AG04449 (cell line): Measurements from ENCODE around the gene CERS5.
A peak's percentile ranks its signal among the peaks of the same experiment; 100 is the strongest.
"Not testable (repeated sequence)": the region's sequence is repeated elsewhere in the genome, so short reads cannot be mapped to it uniquely, and the experiment has no call there.

ENCODE experiments used
- CTCF ChIA-PET: fragments of 350-600 bp; formaldehyde crosslinking; extraction: SDS; loops from one replicate; lab custom pipeline; 2021; ENCODE audit warnings: antibody characterized with exemption; lab: Yijun Ruan, JAX
- POLR2A ChIA-PET: fragments of 400-600, 350-600 bp; formaldehyde crosslinking; extraction: SDS; loops from one replicate; lab custom pipeline; 2020; ENCODE audit warnings: antibody characterized with exemption, inconsistent platforms; lab: Yijun Ruan, JAX
- DNase-seq: peaks from one replicate; pipeline ENCODE4 v3.0.0-alpha.2; 2010; ENCODE audit warnings: low read depth, low spot score
- H3K4me3 ChIP-seq: 2 replicates; pipeline ENCODE4 v1.5.1; 2011; ENCODE audit warnings: low read depth, mild to moderate bottlenecking, control low read depth, low read length
- TF ChIP-seq, protein P1 (sequence below): IDR thresholded peaks from one replicate; pipeline ENCODE4 v1.5.1; 2011; ENCODE audit warnings: mild to moderate bottlenecking, moderate library complexity, low read length, control low read depth, inconsistent platforms; ENCODE audit not compliant: insufficient read depth; ENCODE audit errors: missing control alignments

CERS5 gene

DNA sequence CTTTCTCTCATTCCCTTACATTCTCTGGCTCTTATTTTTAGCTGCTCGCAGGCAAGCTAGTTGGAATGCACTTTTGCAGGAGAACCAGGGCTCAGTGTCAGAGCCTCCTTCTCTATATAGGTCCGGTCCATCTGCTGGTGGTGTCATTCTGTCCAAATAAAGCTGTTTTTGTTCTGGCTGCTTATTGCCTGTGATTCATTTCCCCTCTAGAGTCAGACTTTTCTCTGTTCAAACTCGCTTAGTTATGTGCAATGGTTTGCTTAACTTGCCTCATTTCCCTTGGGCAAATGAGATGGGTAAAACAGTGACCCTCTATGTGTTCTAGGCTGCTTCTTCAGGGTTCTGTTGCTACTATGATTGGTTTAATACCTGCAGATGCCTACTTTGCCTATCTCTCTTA lies 79.2 kb downstream of the CERS5 start:
- no peak overlapping the region for H3K4me3 ChIP-seq
- TF ChIP-seq, protein P1, sequence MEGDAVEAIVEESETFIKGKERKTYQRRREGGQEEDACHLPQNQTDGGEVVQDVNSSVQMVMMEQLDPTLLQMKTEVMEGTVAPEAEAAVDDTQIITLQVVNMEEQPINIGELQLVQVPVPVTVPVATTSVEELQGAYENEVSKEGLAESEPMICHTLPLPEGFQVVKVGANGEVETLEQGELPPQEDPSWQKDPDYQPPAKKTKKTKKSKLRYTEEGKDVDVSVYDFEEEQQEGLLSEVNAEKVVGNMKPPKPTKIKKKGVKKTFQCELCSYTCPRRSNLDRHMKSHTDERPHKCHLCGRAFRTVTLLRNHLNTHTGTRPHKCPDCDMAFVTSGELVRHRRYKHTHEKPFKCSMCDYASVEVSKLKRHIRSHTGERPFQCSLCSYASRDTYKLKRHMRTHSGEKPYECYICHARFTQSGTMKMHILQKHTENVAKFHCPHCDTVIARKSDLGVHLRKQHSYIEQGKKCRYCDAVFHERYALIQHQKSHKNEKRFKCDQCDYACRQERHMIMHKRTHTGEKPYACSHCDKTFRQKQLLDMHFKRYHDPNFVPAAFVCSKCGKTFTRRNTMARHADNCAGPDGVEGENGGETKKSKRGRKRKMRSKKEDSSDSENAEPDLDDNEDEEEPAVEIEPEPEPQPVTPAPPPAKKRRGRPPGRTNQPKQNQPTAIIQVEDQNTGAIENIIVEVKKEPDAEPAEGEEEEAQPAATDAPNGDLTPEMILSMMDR: no peak
- DNase-seq: no peak
- CTCF ChIA-PET: interaction anchor here (0.6 to 12.4 kb wide), 17 partner anchors 10 to 314 kb away, joined by 3 to 244 read pairs (median 5); partner anchors contain the start of genes COX14 and GPD1
- POLR2A ChIA-PET: interaction anchor here (0.9 to 1.6 kb wide), 4 partner anchors 9 to 227 kb away, joined by 3 to 6 read pairs (median 4); no protein-coding TSS in a partner anchor

DNA sequence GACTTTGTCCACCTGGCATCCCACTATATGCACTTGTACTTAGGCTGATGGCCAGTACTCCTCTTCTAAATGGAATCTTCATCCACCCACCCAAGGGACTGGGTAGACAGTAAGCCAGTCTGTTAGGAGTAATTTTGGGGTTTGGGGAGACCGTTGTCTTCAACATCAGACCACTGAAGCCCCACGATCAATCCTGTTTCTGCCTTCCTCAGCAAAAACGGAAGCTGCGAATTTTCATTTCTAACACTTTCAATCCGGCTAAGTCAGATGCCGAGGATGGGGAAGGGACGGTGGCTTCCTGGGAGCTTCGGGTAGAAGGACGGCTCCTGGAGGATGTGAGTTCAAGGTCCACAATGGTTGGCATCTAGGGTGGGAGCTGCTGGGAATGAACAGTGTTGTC lies 80.0 kb downstream of the CERS5 start:
- POLR2A ChIA-PET: interaction anchor here (1.0 to 1.6 kb wide), 2 partner anchors 9 to 24 kb away, joined by 5 to 6 read pairs; no protein-coding TSS in a partner anchor
- CTCF ChIA-PET: interaction anchor here (0.8 to 12.4 kb wide), 10 partner anchors 11 to 227 kb away, joined by 3 to 244 read pairs (median 22); partner anchors contain the start of genes COX14 and GPD1
- no peak overlapping the region for H3K4me3 ChIP-seq
- TF ChIP-seq, protein P1: no peak
- DNase-seq: no peak

DNA sequence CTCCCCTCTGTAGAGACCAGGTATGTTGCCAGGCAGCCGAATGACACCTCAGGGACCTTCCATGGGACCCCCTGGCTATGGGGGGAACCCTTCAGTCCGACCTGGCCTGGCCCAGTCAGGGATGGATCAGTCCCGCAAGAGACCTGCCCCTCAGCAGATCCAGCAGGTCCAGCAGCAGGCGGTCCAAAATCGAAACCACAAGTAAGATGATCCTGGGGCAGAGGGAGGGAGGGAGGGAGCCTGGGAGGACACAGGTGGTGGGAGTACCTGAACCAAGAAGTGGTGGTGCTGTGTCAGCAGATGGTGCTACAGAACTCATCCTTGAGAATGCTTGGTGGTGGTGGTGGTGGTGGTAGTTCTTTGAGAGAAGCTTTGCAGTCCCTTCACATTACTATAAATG lies 81.0 kb downstream of the CERS5 start:
- CTCF ChIA-PET: interaction anchor here (1.6 to 12.4 kb wide), 7 partner anchors 12 to 229 kb away, joined by 5 to 244 read pairs (median 22); partner anchors contain the start of genes COX14 and GPD1
- POLR2A ChIA-PET: interaction anchor here (1.3 kb wide), 1 partner anchor 26 kb away, joined by 5 read pairs; the partner anchor contains the start of gene COX14
- H3K4me3 ChIP-seq: peak overlapping the region; percentile 84

DNA sequence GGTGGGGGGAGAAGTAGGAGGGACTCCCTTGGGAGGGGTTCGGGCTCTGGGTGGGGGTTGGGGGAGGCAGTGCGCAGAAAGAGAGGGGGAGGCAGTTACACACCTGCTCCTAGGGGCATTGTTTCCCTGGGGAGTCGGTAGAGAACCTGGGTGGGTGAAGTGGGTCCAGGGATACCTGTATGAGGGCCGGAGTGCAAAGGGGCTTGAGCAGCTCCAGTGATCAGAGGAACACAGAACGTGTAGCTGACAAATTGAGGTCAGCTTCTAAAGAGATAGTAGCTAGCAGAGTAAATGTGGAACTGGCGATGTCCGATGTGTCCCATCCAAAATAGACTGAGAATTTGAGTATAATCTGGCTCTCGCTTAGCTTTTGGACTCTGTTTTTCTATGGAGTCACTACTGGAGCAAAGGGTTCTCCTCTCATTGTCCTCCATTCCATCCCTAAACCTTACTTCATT lies 81.5 kb downstream of the CERS5 start:
- no peak for DNase-seq
- TF ChIP-seq, protein P1: no peak
- ChIA-PET CTCF (interaction anchor here (1.0 to 12.4 kb wide), 17 partner anchors 10 to 230 kb away, joined by 3 to 244 read pairs (median 7); partner anchors contain the start of genes AQP6, COX14 and GPD1), POLR2A (interaction anchor here (0.8 to 1.5 kb wide), 6 partner anchors 25 to 217 kb away, joined by 3 to 9 read pairs (median 4); partner anchors contain the start of genes CERS5 and COX14)
- H3K4me3 ChIP-seq: peak overlapping the region; percentile 84

More for the DNA sequence above, 81.0 kb downstream of the CERS5 start:
- TF ChIP-seq, protein P1: no peak
- no peak for DNase-seq

DNA sequence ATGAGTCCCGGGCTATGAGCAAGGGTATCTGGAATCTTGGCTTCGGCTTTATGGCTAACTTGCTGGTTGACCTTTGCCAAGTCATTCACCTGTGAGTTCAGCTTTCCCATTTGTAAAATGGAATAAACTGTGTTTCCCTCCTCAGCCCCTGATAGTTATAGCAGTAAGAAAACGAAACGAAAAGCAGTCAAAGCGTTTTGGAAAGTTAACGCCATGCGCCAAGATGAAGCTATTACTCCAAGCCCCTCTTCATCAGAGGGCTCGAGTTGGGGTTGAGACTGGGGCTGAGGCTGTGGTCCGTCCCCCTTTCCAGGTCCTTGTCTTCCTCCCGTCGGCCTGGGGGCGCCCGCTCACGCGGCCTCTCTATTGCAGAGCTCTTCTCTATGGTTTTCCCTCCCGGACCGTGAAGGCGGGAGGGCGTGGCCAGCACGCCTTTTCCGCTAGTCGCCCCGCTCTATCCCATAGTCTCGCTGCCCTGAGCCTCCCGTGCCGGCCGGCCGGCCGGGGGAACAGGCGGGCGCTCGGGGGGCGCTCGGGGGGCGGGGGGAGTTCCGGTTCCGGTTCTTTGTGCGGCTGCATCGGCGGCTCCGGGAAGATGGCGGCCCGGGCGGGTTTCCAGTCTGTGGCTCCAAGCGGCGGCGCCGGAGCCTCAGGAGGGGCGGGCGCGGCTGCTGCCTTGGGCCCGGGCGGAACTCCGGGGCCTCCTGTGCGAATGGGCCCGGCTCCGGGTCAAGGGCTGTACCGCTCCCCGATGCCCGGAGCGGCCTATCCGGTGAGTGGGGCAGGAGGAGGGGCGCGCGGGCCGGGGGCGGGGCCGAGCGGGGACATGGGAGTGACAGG lies 82.2 kb downstream of the CERS5 start, which contains the start of gene SMARCD1:
Gene SMARCD1 (plus strand): TSS at position 568 of the 840 bp plus-strand sequence. CDS start 28 bp downstream, at position 596.
- ChIA-PET CTCF (interaction anchor here (0.8 to 12.4 kb wide), 20 partner anchors 11 to 614 kb away, joined by 3 to 244 read pairs (median 6); partner anchors contain the start of genes AQP6, COX14 and GPD1), POLR2A (interaction anchor here (0.6 to 1.5 kb wide), 9 partner anchors 14 to 218 kb away, joined by 3 to 9 read pairs (median 3); partner anchors contain the start of genes CERS5 and COX14)
- no peak for DNase-seq
- TF ChIP-seq, protein P1: peak; percentile 72
- peak within 1 kb of the TSS; percentile 84 for H3K4me3 ChIP-seq

DNA sequence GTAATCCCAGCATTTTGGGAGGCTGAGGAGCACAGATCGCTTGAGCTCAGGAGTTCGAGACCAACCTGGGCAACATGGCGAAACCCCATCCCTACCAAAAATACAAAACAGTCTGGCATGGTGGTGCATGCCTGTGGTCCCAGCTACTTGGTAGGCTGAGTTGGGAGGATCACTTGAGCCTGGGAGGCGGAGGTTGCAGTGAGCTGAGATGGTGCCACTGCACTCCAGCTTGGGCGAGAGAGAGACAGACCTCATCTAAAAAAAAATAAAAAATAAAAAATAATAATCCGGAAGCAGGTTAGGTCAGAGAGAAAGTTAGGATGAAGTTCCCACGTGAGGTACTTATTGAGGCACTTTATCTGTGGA lies 82.8 kb downstream of the CERS5 start:
- ChIA-PET CTCF (interaction anchor here (0.8 to 12.4 kb wide), 19 partner anchors 12 to 615 kb away, joined by 3 to 244 read pairs (median 6); partner anchors contain the start of genes AQP6, COX14 and GPD1), POLR2A (interaction anchor here (0.6 to 1.5 kb wide), 8 partner anchors 15 to 205 kb away, joined by 3 to 9 read pairs (median 4); partner anchors contain the start of genes CERS5 and COX14)
- DNase-seq: not testable (repeated sequence)
- peak overlapping the region; percentile 84 for H3K4me3 ChIP-seq
